AG20443 (cell line): ENCODE results near the gene GMDS.
A peak's percentile ranks its signal among the peaks of the same experiment; 100 is the strongest.

Source experiments
- DNase-seq: peaks from one replicate; pipeline ENCODE4 v3.0.0; 2012; ENCODE audit warnings: low spot score, mixed read lengths

The GMDS gene

DNA sequence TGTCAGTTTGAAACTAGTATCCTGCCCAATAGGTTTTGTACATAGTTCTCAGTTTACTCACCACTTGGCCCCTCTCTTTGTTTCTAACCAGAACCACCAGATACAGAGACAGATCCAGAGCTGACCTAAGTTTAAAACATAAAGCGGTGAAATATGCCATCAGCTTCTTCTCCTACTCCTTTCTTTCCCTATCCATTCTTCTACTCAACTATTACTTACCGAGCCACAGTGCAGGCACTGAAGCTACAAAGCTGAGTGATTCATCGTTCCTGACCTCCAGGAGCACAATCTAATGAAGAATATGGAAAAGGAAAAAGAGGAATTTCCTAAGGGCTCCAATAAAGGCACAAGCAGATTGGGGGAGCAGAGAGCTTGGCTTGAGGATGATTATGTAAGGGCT is 349.7 kb downstream of the GMDS start:
- DNase-seq, result no peak

DNA sequence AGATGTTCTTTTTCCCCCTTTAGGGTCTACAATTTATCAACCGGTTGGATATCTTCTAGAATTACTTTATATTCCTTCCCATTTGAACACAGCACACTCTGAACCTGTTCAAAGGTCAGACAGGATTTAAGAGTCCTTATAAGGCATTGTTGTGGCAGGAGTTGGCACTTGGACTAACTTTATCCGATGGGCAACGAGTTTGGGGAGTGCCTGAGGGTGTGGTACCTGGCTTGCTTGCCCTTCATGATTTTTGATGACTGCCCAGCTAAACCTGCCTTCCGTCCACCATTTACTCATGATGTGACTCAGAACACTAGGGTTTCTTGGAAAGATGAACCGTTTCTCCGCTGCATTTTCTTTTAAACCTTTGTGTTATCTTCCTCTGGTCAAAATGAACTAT is 350.5 kb downstream of the GMDS start:
- DNase-seq, result no peak

DNA sequence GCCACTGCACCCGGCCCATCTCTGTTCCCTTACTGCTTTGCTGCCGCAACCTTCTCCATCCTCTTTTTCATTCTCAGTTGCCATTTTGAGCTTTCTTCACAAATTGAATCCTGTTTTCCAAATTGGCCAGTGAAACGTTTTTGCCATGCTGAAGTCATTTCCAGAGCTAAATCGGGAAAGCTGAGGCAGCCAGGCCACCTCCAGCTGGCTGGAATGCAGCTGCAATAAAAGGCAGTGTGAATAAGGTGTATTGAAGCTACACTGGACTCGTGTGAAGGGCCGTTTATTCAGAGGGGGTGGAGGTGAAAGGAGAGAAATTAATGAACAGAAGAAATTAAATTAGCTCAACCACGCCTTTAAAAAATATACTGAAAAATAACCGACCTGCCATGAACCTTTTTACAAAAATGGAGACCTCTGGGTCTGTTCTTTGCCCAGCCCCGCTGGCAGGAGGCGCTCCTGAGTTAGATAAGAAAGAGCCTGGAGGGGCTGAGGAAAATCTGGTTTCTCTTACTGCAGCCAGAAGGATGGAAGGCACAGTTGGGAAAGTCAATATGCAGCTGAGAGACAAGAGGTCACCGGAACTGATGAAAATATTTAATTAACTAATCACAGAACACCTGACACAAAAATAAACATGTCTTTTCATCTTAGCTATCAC is 351.8 kb downstream of the GMDS start:
- no peak for DNase-seq

DNA sequence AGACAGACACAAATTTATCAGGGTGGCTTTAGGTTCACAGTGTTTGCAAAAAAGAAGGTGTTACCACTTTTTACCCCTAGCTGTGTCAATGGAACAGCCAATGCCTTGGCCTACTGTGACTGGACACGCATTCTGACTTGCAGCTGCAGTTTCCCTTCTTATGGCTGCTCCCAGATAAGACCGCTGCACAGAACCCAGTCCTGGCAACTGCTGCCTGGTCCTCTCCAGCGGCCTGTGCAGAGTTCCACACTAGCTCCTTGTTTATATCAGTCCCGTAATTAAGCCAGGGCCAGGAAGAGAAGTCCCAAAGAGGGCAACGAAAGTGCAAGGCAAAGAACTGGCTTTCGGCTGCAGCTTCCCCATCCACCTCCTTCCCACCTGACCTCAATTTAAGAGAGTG is 352.7 kb downstream of the GMDS start:
- no peak for DNase-seq

DNA sequence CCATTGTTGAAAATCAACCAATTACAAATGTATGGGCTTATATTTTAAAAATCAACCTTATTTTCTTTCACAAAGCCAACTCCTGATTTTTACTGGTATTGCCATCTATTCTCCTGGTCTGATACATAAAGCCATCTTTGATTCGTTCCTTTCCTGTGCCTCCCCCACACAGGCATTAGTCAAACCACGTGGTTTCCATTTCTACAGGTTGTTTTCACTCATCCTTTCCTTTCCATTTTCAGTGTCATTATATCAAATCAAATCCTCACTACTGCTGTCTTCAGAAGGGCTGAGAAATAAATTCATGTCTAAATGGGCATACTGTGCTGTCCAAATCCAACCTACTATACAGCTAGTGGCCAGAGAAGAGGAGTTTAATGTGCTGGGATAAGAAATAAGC is 354.4 kb downstream of the GMDS start:
- no peak for DNase-seq

DNA sequence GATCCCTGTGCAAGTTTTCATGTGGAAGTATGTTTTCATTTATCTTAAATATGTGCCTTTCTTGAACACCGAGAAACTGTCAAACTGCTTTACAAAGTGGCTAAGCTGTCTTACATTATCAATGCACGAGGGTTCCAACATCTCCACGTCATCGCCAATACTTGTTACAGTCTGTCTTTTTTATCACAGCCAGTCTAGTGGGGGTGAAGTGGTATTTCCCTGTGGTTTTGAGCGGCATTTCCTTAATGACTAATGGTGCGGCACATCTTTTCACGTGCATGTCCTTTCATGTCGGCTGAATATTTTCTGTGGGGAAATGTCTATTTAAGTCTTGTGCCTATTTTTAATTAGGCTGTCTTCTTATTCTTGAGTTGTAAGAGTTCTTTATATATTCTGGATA is 355.3 kb downstream of the GMDS start:
- no peak for DNase-seq

DNA sequence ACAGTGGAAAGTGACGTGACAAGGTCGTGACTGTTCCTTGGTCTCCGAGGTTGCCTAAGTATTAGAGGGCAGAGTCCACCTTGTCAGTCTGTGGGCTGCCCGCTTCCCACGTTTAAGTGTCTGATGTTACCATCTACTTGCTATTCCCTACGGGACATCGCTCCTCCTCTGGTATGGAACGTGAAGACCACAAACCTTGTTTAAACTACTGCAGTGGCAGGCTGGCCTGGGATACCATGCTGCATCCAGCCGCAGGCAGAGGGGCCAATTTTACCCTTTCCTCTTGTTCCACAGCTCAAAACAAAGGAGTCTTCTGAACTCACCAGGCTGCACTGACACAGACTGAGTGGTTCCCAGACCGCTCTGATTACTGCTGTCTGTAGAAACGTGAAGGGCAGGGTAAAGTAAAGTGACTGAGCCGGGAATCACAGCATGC is 359.8 kb downstream of the GMDS start:
- DNase-seq, result no peak

DNA sequence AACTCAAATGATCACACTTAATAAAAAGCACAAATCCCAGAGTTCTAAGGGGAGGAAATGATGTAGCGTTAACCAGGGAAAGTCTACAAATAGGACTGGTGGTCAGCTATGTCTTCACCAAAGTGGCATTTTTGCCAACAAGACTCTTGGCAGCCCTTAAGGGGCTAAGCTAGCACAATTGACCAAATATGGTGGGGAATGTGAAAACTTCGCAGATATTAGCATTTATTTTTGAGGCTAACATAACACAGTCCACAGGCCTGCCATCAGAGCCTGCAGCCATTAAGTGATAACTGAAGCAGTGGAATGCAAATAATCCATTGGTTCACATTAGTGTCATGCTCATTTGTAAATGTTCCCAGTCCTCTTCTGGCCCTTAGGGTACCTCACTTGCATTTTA is 361.1 kb downstream of the GMDS start:
- no peak for DNase-seq

DNA sequence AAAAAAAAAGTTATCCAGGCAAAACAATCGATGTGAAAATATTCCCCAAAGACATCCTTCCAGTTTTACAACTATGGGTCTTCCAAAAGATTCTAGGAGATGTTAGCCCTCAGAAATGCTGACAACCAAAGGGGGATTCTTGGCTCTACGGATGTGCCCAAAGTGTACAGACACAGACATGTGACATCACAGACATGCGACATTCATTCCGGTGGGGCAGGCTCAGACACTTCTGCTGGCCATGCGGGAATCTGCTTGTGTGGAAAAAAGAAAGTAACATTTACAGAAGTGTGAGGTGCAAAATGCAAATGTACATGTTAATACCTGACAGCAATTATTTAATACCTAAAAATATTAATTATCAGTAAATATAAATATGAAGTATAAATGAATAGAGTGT is 367.1 kb downstream of the GMDS start:
- no peak for DNase-seq

DNA sequence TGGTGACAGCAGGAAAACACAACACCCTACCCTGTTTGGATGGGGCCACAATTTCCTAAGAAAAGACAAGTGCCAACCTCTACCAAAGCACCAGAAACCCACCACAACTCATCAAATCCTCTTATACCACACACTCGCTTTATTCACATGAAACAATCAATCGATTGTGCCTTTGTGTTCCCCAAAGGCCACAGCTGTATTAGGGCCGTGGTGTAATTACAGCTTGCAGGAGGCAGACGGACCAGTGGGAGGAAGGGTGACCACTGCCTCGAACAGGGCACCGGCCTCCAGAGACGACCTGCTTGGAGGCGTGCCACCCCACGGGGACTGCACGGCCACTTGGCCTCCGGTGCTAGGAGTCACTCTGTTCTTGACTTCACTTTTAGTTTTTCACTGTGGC is 371.6 kb downstream of the GMDS start:
- no peak for DNase-seq

DNA sequence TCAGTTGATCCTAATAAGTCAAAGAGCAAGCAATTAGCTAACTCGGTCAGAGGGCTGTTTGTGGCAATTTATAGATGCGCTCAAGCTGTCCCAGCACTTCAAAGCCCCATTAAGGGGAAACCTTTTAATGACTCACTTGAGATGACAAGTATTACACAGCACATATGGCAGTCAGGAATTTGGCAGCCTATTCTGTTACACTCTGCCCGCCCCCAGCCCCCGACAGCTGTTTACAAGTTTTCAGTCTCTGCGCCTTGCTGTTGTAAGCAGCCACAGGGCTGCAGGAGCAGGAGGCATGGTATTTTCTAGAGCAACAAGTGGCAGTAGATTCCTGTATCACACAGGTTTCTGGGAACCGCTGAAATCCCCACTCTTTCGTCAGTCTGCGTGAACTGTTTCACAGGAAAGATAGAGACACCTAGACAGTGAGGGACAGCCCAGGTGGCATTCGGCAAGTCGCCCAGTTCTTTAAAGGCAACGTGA is 372.7 kb downstream of the GMDS start:
- DNase-seq, result peak; percentile 56

DNA sequence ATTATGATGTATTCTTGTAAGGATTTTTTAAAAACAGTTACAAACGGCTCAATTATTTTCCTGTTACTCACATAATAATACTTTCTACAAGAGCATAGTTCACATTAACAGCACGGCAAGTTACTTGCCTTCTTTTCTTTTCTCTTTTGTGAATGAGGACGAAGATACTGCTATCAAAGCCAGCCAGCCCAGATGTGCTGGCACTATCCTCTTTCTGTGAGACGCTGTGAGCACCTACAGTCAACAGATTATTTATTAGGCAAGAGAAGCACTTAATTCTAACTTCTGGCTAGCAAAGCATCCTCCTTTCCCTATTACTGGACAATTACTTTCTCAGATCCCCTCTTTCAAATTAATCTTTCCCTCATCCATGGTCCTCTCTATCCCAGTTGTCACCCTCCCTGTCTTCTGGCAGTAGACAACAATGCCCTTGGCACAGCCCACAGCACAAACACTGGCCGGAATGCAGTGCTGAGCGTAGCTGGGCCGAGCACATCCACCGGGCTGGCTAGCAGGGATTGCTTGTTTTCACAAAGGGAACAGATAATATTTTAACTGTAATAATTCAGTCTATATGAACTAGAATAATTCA is 373.6 kb downstream of the GMDS start:
- peak; percentile 38 for DNase-seq

DNA sequence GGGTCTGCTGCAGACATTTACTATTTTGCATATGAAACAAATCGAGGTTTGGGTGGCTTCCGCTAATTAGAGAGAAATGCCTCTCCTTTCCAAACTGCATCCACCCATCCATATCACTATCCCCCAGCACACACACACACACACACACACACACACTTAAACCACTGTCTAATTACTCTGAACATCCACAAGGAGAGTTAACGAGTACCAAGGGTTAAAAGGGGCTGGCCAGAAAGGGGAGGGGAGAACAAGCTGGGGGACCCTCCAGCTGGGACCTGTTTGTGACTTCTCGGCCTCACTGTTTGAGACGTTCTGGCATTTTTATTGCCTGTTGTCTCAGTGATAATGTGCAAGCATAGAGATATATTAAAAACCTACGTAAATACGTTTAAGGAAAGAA is 374.5 kb downstream of the GMDS start:
- DNase-seq, result no peak

DNA sequence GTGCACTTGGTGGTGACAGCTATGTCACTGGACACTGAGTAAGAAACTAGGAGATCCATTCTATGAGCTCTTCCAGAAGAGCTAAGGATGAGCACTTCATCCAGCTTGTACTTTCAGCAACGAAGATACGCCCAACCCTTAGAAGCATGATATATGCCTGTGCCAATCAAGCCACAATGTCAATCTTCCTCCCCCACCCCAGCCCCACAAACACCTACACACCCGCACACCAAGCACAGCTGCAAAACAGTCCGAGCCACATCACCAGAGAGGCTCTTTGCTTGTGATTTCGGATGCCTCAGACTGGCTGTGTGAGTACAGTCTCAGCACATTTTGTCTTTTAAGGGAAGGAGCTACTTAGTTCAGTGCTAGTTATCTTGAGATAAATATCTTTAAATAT is 375.2 kb downstream of the GMDS start:
- DNase-seq, result no peak

DNA sequence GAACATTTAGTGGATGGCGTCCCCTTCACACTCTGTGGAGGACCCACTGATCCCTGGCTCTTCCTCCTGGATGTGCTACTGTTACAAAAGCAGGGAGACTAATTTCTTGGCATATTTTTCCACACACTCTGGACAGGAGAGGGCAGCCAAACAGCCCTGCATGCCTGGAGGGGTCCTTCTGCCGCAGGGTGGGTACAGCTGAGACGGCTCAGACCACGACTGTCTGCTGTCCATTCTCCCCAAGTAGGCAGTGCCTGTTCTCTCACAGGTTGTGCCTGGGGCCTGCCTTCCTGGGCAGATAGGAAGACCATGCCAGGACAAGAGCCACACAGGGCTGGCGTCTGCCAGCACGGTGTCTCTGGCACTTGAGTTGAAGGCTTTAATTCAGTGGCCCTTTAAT is 375.6 kb downstream of the GMDS start:
- no peak for DNase-seq

DNA sequence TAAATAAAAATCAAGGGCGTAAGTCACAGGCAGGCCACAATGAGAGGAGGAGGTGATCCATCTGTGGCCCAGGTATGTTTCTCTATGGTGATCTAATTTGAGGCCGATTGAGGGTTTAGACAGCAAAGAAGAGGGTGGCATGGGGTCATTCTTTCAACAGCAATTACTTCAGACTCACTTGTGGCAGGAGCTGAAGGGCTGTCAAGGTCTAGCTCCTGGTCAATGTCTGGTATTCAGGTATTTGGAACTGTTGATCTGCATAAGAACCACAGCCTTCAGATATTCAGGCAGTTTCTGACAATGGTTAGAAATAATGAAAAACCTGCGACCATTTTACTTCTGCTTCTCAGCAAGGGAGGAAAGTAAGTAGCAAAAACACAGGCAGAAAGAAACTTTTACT is 376.1 kb downstream of the GMDS start:
- no peak for DNase-seq

DNA sequence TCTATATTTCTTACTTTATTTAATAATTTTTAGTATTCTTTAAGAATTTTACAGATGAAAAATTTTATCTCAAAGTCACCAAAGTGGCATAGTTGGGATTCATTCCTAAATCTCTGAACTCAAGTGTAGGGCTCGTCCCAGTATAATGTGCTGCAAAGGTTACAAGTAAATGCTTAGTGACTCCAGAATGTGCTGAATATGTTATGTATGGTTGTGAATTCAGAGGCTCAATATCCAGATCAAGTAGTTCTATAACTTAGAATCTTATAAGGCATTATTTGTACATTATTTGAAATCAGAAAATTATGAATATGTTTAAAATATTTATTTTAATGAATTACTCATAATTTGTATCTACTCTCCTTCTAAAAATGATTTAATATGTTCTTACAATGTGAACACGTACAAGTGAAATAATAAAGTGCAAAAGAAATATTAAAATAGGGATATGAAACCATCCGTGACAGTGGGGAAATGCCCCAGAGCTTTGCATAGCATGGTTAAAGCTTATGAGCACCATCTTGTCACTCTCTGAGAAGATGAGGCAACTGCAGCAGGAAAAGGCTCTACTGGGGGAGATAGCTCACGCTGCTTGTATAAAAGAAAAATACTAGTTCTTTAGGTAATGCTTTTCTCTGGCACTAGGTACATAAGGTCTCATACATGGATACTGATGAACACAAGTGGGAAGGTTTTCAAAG is 376.7 kb downstream of the GMDS start:
- no peak for DNase-seq

DNA sequence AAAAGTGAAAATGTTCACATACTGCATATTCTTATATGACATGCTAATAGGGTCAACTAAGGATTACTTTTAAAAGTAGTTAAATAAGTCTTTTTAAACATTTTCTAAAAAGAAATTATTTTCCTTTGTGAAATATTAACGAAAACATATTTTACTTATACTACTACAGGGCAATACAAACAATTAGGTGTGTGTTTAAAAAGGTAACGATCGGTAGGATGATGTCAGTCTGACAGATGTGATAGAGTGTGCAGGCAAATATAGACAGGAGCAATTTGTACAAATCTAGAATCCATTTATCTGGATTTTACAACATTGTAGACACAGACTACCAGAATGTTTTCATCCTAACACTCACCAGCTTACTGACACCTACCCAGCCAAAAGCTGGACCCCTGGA is 378.2 kb downstream of the GMDS start:
- DNase-seq, result no peak

DNA sequence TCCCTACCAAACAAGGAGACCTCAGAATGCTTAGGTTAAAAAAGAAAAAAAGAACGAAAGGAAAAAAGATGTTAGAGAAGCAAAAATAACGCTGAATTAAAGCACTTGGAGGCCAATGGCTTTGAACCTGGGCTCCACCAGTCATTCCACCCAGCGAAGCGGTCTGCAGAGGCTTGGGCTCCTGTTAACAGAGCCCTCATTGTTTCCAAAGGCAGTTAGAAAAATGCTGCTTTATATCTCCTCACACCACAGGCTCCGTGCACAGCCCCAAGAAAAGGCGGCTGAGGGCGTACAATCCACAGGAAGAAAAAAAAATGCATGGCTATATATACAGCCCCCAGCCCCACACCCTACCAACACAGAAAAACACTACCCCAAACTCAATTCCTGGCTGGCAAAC is 379.8 kb downstream of the GMDS start:
- DNase-seq, result no peak

DNA sequence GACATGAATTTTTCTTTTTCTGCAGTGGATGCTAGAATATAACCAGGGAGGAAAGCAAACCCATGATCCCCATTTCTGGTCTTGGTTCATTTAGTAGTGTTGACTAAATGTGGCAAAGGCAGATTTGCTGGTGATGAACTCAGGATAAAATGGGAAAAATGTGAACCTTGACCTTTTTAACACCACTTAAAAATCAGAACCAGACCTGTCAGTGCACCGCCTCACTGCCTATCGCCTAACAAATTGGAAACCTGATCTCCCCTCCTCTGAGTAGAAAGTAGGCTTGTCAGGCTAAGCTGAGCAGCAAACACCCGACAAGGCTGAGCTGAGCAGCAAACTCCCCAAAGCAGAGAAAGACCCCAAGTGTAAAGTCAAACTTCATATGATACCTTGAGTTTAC is 380.9 kb downstream of the GMDS start:
- no peak for DNase-seq

DNA sequence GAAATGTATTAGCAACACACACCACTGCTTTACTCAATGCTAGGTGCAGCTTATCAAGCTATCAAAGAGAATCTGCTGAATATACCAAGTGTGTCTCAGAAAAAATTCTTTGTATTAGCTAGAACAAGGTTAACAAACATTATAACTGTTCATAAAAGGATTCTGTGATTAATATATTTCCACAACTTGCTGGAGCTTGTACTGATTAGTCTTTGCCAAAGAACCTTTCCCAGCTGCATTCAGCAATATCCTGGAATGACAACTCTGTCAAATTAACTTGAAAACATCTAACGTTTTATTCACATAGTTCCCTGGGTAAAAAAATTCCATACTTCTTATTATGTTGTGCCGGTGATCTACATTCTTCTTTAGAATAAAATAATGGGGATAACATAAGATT is 383.0 kb downstream of the GMDS start:
- no peak for DNase-seq

DNA sequence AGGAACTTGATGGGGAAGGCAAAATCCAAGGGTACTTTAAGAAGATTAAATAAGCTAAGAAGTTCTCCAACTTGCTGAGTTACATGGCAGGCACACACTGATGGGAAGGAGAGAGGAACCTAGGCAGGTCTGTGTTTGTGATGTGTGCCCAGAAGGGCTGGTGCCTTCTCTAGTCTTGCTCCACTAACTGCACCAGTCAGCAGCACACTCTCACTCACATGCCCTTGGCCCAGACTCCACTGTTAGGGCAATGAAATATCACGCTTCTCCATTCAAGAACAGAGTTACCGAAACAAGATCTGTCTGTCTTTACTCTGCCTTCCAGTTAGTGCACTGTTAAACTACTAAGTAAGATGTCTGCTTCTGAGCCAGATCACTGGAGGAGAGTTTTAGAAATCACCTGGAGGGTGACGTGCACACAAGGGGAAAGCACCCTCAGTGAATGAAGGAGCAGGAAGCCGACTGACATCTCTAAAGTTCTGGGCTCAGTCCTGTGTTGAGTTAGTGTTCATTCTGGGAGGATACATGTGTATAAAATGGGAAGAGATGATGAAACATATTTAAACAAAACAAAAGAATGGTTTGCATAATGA is 384.6 kb downstream of the GMDS start:
- DNase-seq, result no peak

DNA sequence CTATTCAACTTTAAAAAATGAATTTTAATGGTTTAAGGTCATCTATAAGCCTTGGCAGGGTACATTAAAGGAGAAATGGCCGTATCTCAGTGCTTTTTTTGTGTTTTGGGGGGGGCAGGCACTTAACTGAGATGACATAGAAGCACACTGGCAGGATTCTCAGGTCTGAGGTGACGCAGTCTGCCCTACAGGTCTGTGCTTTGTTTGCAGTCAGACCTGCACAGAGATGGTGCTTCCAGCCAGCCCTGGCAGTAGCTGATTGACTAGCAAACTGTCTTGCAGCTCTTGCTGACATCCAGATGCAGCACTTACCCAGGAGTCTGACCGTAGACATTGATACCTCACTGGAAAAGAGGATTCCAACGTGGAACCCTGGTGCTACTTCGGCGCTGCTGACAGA is 386.5 kb downstream of the GMDS start:
- DNase-seq, result no peak
